GM23248 (cell line): Measurements from ENCODE around the gene MYO1E.

Source experiments
- EZH2 ChIP-seq: fragments of 200-600 bp; sonication (generic); IDR thresholded peaks from 2 replicates; pipeline ENCODE4 v1.6.1; 2018; ENCODE audit warnings: antibody characterized with exemption, mild to moderate bottlenecking; ENCODE audit not compliant: insufficient read depth, poor library complexity, severe bottlenecking
- EZH2phosphoT487 ChIP-seq: fragments of 200-600 bp; sonication (generic); IDR thresholded peaks from 2 replicates; pipeline ENCODE4 v1.6.1; 2018; ENCODE audit warnings: antibody characterized with exemption, moderate library complexity, mild to moderate bottlenecking, low read depth; ENCODE audit not compliant: insufficient read depth

DNA sequence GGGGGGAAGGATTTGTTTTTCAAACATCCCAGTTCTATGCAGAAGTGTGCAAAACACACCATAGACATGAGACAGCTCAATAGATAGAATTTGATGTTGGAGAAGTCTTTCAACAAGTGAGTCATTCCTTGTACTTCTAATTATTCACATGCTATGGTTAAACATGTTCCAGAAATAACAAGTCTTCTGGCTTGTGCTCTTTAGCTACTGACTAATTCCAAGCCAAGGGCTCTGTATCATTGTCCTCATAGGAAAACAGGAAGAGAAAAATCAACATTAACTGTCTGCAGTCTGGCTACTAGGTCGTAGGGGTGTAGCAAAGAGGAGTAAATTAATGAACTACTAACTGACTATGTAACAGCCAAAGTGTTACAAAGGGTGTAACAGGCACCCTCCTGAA lies 140.2 kb downstream of the MYO1E start:
- TF ChIP-seq EZH2 (no peak), EZH2phosphoT487 (peak; percentile 72; the same call in 1 of the 2 replicates)
